ENCODE measurements around the gene CFAP221. TPM values are rescaled to one million over a fixed set of nuclear protein-coding genes. Genes with fewer than 3 reads are reported as not detected.

The CFAP221 gene
- total and polyA plus RNA-seq, 2 experiments from 2014 or later: 0.42 to 0.65 TPM

DNA sequence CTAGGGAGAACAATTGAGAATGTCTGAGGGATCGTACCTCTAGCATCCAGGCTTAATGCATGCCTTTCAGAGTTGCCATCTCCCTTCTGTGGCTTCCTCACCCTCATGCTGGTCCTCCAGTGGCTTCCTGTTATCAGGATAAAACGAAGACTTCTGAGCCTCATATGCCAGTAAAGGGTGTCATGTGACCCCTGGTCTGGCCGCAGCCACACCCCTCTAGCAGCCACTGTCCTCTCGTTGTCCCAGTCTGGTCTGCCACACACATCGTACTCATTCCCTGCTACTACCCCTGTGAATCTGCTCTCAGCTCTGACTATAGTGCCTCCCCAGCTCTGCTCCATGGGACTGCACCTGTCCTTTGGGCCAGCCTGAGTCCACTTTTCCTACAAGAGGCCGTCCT lies 72.2 kb downstream of the CFAP221 start:
- no peaks in the 10 kb centered on the region for H3K4me1 ChIP-seq (ENCODE audit: insufficient read depth)
- no peak overlapping the region for H2AFZ ChIP-seq
- no peaks in the 10 kb centered on the region for H3K79me2 ChIP-seq (replicated peaks; ENCODE audit: insufficient read depth)
- no peak overlapping the region for H3K27ac ChIP-seq (ENCODE audit: low read depth)
- H3F3A ChIP-seq (replicated peaks; ENCODE audit: low read depth): no peaks in the 10 kb centered on the region
- no peaks in the 10 kb centered on the region for H3K27me3 Mint-ChIP-seq (ENCODE audit: insufficient read depth, low read depth, poor library complexity)
- no peaks in the 10 kb centered on the region for H3K36me3 ChIP-seq (ENCODE audit: insufficient read depth)
- H3K4me1 Mint-ChIP-seq: no peaks in the 10 kb centered on the region
- H3K9me3 Mint-ChIP-seq: peaks cover 31% of the 10 kb centered on the region
- no peaks in the 10 kb centered on the region for H3K27me3 ChIP-seq (ENCODE audit: insufficient read depth)
- TF ChIP-seq ZNF114 (CRISPR knock-in tag; IDR thresholded peaks at IDR 0.05) (no peak), CTCF (conservative IDR thresholded peaks at IDR 0.05; ENCODE audit: low read depth in 2 of 2) (no peak), POLR2AphosphoS5 (IDR thresholded peaks at IDR 0.05; ENCODE audit: low read depth) (no peak), CREB1 (CRISPR knock-in tag; IDR thresholded peaks at IDR 0.05; ENCODE audit: low read depth) (no peak), NANOG (IDR thresholded peaks at IDR 0.05; ENCODE audit: borderline replicate concordance) (no peak), EZH2 (IDR thresholded peaks at IDR 0.05; ENCODE audit: low read depth, unreplicated experiment) (no peak), JUNB (IDR thresholded peaks at IDR 0.05; ENCODE audit: unreplicated experiment) (no peak), ZNF331 (CRISPR knock-in tag; IDR thresholded peaks at IDR 0.05; ENCODE audit: low read depth) (no peak), REST (IDR thresholded peaks at IDR 0.05; ENCODE audit: unreplicated experiment) (no peak), EZH2phosphoT487 (IDR thresholded peaks at IDR 0.05; ENCODE audit: unreplicated experiment) (no peak), STAT1 (IDR thresholded peaks at IDR 0.05; ENCODE audit: unreplicated experiment) (no peak), ETS1 (IDR thresholded peaks at IDR 0.05) (no peak)
- TF ChIP-seq, protein P1, sequence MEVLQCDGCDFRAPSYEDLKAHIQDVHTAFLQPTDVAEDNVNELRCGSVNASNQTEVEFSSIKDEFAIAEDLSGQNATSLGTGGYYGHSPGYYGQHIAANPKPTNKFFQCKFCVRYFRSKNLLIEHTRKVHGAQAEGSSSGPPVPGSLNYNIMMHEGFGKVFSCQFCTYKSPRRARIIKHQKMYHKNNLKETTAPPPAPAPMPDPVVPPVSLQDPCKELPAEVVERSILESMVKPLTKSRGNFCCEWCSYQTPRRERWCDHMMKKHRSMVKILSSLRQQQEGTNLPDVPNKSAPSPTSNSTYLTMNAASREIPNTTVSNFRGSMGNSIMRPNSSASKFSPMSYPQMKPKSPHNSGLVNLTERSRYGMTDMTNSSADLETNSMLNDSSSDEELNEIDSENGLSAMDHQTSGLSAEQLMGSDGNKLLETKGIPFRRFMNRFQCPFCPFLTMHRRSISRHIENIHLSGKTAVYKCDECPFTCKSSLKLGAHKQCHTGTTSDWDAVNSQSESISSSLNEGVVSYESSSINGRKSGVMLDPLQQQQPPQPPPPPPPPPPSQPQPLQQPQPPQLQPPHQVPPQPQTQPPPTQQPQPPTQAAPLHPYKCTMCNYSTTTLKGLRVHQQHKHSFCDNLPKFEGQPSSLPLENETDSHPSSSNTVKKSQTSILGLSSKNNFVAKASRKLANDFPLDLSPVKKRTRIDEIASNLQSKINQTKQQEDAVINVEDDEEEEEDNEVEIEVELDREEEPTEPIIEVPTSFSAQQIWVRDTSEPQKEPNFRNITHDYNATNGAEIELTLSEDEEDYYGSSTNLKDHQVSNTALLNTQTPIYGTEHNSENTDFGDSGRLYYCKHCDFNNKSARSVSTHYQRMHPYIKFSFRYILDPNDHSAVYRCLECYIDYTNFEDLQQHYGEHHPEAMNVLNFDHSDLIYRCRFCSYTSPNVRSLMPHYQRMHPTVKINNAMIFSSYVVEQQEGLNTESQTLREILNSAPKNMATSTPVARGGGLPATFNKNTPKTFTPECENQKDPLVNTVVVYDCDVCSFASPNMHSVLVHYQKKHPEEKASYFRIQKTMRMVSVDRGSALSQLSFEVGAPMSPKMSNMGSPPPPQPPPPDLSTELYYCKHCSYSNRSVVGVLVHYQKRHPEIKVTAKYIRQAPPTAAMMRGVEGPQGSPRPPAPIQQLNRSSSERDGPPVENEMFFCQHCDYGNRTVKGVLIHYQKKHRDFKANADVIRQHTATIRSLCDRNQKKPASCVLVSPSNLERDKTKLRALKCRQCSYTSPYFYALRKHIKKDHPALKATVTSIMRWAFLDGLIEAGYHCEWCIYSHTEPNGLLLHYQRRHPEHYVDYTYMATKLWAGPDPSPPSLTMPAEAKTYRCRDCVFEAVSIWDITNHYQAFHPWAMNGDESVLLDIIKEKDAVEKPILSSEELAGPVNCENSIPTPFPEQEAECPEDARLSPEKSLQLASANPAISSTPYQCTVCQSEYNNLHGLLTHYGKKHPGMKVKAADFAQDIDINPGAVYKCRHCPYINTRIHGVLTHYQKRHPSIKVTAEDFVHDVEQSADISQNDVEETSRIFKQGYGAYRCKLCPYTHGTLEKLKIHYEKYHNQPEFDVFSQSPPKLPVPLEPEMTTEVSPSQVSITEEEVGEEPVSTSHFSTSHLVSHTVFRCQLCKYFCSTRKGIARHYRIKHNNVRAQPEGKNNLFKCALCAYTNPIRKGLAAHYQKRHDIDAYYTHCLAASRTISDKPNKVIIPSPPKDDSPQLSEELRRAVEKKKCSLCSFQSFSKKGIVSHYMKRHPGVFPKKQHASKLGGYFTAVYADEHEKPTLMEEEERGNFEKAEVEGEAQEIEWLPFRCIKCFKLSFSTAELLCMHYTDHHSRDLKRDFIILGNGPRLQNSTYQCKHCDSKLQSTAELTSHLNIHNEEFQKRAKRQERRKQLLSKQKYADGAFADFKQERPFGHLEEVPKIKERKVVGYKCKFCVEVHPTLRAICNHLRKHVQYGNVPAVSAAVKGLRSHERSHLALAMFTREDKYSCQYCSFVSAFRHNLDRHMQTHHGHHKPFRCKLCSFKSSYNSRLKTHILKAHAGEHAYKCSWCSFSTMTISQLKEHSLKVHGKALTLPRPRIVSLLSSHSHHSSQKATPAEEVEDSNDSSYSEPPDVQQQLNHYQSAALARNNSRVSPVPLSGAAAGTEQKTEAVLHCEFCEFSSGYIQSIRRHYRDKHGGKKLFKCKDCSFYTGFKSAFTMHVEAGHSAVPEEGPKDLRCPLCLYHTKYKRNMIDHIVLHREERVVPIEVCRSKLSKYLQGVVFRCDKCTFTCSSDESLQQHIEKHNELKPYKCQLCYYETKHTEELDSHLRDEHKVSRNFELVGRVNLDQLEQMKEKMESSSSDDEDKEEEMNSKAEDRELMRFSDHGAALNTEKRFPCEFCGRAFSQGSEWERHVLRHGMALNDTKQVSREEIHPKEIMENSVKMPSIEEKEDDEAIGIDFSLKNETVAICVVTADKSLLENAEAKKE (CRISPR knock-in tag; IDR thresholded peaks at IDR 0.05): no peak
- H3K4me3 ChIP-seq: no peak overlapping the region
- H3K27ac Mint-ChIP-seq: no peak overlapping the region
- no peaks in the 10 kb centered on the region for H3K9me2 ChIP-seq (ENCODE audit: insufficient read depth)
- H4K20me1 ChIP-seq (replicated peaks; ENCODE audit: insufficient read depth): no peaks in the 10 kb centered on the region
- ATAC-seq (no peak), DNase-seq (ENCODE audit: low spot score) (no peak)
- H3K4me2 ChIP-seq: no peak overlapping the region
- H3K4me3 Mint-ChIP-seq: no peak overlapping the region
- peaks cover 13% of the 10 kb centered on the region for H3K36me3 Mint-ChIP-seq (ENCODE audit: low read depth)

Measured in GM23338 (cell line).